ENCODE data around the gene PFKP. TPM values are rescaled to one million over a fixed set of nuclear protein-coding genes. Genes with fewer than 3 reads are reported as not detected.

PFKP gene
- total RNA-seq, 4 donors from 2014 or later = 64.3 to 261 (median 107) TPM

DNA sequence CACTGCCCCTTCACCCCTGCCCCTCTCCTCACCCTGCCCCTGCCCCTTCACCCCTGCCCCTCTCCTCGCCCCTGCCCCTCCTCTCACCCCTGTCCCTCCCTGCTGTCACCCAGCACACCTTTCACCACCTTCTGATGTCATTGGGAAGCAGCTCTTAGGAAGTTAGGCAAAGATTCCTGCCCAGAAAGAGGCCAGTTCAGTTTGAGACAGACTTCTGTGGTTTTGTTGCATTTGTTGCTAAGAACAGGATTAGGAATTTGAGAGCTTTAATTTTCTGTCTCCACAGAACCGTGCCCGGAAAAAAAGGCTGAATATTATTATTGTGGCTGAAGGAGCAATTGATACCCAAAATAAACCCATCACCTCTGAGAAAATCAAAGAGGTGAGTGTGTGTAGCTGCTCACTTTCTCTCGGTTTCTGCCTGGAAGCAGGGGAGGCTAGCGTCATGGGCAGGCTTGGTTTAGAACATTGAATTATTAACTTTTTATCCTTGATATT, 39.6 kb downstream of the PFKP start:
- H3K4me3 ChIP-seq = peak overlapping the region in 1 of 2 donors; percentile 23
- TF ChIP-seq POLR2A (IDR thresholded peaks at IDR 0.05) (peak in 1 of 2 donors; percentile 18), POLR2AphosphoS5 (IDR thresholded peaks at IDR 0.05) (no peak)
- 6 to 20% methylated on average over 4 of the region's 5 CpGs for WGBS, 2 donors (ENCODE audit: low coverage in 1 of 2)
- peak overlapping the region; percentile 54 to 88 (median 88) for H3K27ac ChIP-seq
- H3K9me3 ChIP-seq = no peaks in the 10 kb centered on the region
- no peak for ATAC-seq
- peaks cover 0 to 65% (median 6%) of the 10 kb centered on the region in 3 donors for H3K4me1 ChIP-seq
- H3K36me3 ChIP-seq = peaks cover 0 to 62% of the 10 kb centered on the region in 2 donors
- no peaks in the 10 kb centered on the region for H3K27me3 ChIP-seq

DNA sequence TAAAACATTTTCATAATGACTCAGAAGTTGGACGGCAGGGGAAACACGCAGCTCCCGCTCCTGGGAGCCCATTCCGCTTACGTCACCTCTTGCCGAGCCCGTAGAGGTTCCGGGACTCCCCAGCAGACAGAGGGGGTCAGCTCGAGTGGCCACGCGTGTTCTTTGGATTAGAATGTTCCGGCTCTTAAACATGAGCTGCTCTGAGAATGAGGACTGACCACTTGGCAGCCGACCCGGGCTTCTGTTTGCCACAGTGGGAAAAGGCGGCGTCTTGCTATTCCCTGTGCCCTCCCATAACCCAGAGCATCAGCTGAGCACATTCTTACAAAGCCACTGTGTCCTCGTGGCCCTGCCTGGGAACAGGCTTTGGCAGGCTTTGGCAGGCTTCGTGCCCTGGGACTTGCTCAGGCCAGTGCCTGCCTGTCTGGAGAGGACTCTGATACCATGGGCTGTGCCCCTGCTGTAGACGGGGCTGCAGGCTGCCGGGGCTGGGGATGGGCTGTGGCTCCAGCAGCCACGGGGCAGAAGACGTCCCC, 40.1 kb downstream of the PFKP start:
- Histone ChIP-seq H3K27me3 (no peaks in the 10 kb centered on the region), H3K4me3 (peak overlapping the region in 1 of 2 donors; percentile 23), H3K9me3 (no peaks in the 10 kb centered on the region), H3K4me1 (peaks cover 0 to 62% (median 6%) of the 10 kb centered on the region in 3 donors), H3K36me3 (peaks cover 0 to 66% of the 10 kb centered on the region in 2 donors), H3K27ac (peak overlapping the region; percentile 54 to 88 (median 88))
- peak; percentile 96 for TF ChIP-seq POLR2AphosphoS5 (IDR thresholded peaks at IDR 0.05)
- no peak for TF ChIP-seq POLR2A (IDR thresholded peaks at IDR 0.05)
- peak; percentile 64 for TF ChIP-seq EP300 (IDR thresholded peaks at IDR 0.05)
- TF ChIP-seq, protein P1, sequence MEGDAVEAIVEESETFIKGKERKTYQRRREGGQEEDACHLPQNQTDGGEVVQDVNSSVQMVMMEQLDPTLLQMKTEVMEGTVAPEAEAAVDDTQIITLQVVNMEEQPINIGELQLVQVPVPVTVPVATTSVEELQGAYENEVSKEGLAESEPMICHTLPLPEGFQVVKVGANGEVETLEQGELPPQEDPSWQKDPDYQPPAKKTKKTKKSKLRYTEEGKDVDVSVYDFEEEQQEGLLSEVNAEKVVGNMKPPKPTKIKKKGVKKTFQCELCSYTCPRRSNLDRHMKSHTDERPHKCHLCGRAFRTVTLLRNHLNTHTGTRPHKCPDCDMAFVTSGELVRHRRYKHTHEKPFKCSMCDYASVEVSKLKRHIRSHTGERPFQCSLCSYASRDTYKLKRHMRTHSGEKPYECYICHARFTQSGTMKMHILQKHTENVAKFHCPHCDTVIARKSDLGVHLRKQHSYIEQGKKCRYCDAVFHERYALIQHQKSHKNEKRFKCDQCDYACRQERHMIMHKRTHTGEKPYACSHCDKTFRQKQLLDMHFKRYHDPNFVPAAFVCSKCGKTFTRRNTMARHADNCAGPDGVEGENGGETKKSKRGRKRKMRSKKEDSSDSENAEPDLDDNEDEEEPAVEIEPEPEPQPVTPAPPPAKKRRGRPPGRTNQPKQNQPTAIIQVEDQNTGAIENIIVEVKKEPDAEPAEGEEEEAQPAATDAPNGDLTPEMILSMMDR (IDR thresholded peaks at IDR 0.05) = peak in 2 of 4 experiments; percentile 13 to 34
- ATAC-seq = peak; percentile 91
- WGBS, 2 donors (ENCODE audit: low coverage in 1 of 2) = 22 to 50% methylated on average over 7 to 9 of the region's 22 CpGs

GRCh38 chr10:3108033-3108432, 40.7 kb downstream of the PFKP start:
- Histone ChIP-seq H3K27me3 (no peaks in the 10 kb centered on the region), H3K9me3 (no peaks in the 10 kb centered on the region), H3K36me3 (peaks cover 0 to 68% of the 10 kb centered on the region in 2 donors), H3K4me1 (peaks cover 0 to 56% (median 3%) of the 10 kb centered on the region in 3 donors), H3K27ac (peak overlapping the region; percentile 54 to 88 (median 88)), H3K4me3 (peak overlapping the region in 1 of 2 donors; percentile 23)
- ATAC-seq = no peak
- TF ChIP-seq EP300 (IDR thresholded peaks at IDR 0.05) (no peak), POLR2AphosphoS5 (IDR thresholded peaks at IDR 0.05) (no peak), POLR2A (IDR thresholded peaks at IDR 0.05) (no peak)
- TF ChIP-seq, protein P1 (IDR thresholded peaks at IDR 0.05) = no peak
- WGBS, 2 donors (ENCODE audit: low coverage in 1 of 2) = 60 to 73% methylated on average over 8 of the region's 8 CpGs

- Histone ChIP-seq H3K27me3 (no peaks in the 10 kb centered on the region), H3K27ac (peak overlapping the region in 3 of 4 donors; percentile 54 to 88 (median 88)), H3K9me3 (no peaks in the 10 kb centered on the region), H3K4me3 (no peak overlapping the region), H3K4me1 (peaks cover 0 to 50% (median 3%) of the 10 kb centered on the region in 3 donors), H3K36me3 (peaks cover 0 to 72% of the 10 kb centered on the region in 2 donors)
- no peak for ATAC-seq
- WGBS, 2 donors (ENCODE audit: low coverage in 1 of 2) = 81 to 98% methylated on average over 5 of the region's 21 CpGs
- TF ChIP-seq POLR2A (IDR thresholded peaks at IDR 0.05) = no peak
- TF ChIP-seq EP300 (IDR thresholded peaks at IDR 0.05) = no peak
- TF ChIP-seq, protein P1 (IDR thresholded peaks at IDR 0.05) = no peak
- no peak for TF ChIP-seq POLR2AphosphoS5 (IDR thresholded peaks at IDR 0.05)
Measured at GRCh38 chr10:3108575-3109105, 41.3 kb downstream of the PFKP start.

DNA sequence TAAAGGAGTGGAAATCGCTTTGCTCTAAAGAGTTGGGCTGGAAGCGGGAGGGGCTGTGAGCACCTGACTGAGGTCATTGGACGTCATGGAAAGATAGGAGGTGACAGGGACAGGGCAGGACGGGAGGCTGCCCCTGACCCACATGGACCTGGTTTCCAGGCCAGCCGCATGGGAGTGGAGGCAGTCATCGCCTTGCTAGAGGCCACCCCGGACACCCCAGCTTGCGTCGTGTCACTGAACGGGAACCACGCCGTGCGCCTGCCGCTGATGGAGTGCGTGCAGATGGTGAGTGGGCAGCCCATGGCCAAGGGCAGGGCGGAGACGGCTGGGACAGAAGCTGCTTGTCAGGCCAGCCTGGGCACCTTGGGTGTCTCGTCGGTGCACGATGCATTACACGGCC, 41.8 kb downstream of the PFKP start:
- Histone ChIP-seq H3K9me3 (no peaks in the 10 kb centered on the region), H3K27me3 (no peaks in the 10 kb centered on the region), H3K36me3 (peaks cover 0 to 72% of the 10 kb centered on the region in 2 donors), H3K4me3 (no peak overlapping the region), H3K4me1 (peaks cover 0 to 44% (median 3%) of the 10 kb centered on the region in 3 donors), H3K27ac (peak overlapping the region in 2 of 4 donors; percentile 88)
- ATAC-seq = no peak
- WGBS, 2 donors (ENCODE audit: low coverage in 1 of 2) = 97% methylated on average over 6 of the region's 21 CpGs; no CpG with 5 or more reads in 1 of the 2 donors
- TF ChIP-seq, protein P1 (IDR thresholded peaks at IDR 0.05) = no peak
- no peak for TF ChIP-seq POLR2AphosphoS5 (IDR thresholded peaks at IDR 0.05)
- no peak for TF ChIP-seq EP300 (IDR thresholded peaks at IDR 0.05)
- no peak for TF ChIP-seq POLR2A (IDR thresholded peaks at IDR 0.05)
